Measurements from ENCODE around the gene LCE1E.

DNA sequence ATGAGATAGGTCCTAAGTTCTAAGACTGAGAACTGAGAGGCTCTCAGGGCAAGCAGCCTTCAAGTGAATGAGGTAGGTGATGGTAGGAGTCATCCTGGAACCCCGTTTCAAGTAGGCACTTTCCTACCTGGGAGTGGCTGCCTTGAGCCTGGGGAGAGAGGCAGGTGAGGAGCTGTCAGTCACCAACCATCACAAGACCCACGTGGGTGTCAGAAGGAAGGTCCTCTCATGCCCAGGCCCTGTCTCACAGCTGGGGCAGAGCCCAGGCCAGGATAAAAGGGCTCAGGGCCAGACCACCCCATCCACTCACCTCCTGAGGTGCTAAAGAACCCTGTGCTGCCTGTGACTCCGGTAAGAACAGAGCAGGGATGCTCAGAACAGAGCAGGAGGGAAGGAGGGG lies 10.4 kb downstream of the LCE1E start, which contains the start of gene LCE1D:
- TF ChIP-seq POLR2A (IDR thresholded peaks at IDR 0.05; ENCODE audit: low read length), result no peak
- TF ChIP-seq GATA1 (IDR thresholded peaks at IDR 0.05; ENCODE audit: low read depth, low read length), result no peak

All from erythroblast (primary cell).